Esophagus squamous epithelium (tissue), 4 donors: ENCODE data around the gene F2RL3.

Experiments used
- POLR2A ChIP-seq, 4 donors: fragments of 450-650 bp; IDR thresholded peaks; one replicate each; pipeline ENCODE4 v1.6.1; 2017; ENCODE audit warnings: antibody characterized with exemption in 4 of 4, mild to moderate bottlenecking in 4 of 4, moderate library complexity in 3 of 4
- TF ChIP-seq, protein P1 (sequence below), 6 experiments: fragments of 450-650 bp in 4 of 6; fragments of 200-600 bp in 2 of 6; sonication (generic) in 2 of 6; IDR thresholded peaks; one replicate each; pipeline ENCODE4 v1.5.1; 2016 to 2019; ENCODE audit warnings: antibody characterized with exemption in 6 of 6, mild to moderate bottlenecking in 4 of 6, moderate library complexity in 4 of 6

DNA sequence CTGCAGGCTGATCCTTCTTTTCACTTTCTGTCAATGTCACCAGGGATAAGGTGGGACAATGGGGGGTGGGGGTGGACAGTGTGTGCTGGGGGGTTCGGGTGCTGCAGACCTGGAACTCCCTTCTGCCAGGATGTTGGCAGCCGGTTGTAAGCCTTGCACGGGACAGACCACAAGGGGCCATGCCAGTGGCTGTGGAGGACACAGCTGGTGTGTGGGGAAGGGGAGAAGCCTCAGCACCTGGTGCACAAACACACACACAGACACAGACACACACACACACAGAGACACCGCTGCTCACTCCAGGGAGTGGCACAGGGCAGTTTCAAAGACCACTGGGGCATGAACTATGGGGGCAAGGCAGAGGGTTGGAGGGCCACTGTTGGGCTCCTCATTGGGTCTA, 3.6 kb downstream of the F2RL3 start:
- TF ChIP-seq, protein P1, sequence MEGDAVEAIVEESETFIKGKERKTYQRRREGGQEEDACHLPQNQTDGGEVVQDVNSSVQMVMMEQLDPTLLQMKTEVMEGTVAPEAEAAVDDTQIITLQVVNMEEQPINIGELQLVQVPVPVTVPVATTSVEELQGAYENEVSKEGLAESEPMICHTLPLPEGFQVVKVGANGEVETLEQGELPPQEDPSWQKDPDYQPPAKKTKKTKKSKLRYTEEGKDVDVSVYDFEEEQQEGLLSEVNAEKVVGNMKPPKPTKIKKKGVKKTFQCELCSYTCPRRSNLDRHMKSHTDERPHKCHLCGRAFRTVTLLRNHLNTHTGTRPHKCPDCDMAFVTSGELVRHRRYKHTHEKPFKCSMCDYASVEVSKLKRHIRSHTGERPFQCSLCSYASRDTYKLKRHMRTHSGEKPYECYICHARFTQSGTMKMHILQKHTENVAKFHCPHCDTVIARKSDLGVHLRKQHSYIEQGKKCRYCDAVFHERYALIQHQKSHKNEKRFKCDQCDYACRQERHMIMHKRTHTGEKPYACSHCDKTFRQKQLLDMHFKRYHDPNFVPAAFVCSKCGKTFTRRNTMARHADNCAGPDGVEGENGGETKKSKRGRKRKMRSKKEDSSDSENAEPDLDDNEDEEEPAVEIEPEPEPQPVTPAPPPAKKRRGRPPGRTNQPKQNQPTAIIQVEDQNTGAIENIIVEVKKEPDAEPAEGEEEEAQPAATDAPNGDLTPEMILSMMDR (IDR thresholded peaks at IDR 0.05), result no peak
- TF ChIP-seq POLR2A (IDR thresholded peaks at IDR 0.05), result no peak
